ENCODE data around the gene MSX2.
"Not testable (repeated sequence)": the region's sequence is repeated elsewhere in the genome, so short reads cannot be mapped to it uniquely, and the experiment has no call there.

MSX2 gene

GRCh38 chr5:174733836-174734235 lies 9.5 kb downstream of the MSX2 start:
- DNase-seq: no peak

DNA sequence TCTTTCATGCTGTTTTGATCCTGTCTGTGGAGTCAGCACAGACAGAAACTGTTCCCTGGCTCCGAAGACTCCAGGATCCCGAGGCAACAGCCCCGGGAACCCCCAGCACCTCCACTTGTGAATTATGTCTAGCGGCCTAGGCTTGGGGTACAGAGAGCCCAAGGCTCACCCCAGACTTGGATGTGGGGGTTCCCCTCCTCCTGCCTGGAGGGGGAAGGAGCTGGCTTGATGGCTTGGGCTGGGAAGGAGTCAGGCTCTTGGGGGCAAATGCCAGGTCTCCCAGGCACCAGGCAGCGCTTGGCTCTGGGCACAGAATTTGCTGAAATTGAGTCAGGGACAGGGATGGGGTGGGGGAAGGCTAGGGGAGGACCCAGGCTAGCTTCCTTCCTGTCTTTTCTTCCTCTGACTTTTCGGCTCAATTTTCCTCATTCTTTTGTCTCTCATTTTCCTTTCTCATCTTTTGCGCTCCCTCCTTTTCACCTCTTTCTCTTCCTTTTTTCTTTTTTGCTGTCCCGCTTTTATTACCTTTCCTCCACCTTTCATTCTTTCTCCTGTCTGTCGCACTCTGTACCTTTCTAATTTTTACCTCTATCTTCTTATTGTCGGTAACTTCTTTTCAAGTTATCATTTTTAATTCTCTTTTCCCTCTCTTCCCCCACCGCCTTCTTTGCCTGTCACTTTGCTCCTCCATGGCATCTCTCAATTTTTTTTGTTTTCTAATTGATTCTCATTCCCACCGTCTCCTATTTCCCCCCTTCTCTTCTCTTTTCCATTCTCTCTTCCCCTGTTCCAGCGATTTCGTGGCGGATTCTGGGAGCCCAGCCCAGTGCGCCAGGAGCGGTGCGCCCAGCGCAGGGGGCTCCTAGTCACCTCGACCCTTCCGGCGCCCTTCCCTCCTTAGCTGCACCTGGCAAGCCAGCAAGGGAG lies 10.5 kb downstream of the MSX2 start:
- no peak for DNase-seq

GRCh38 chr5:174735498-174736330 lies 11.3 kb downstream of the MSX2 start:
- DNase-seq: no peak

GRCh38 chr5:174736331-174736721 lies 11.9 kb downstream of the MSX2 start:
- DNase-seq: no peak

DNA sequence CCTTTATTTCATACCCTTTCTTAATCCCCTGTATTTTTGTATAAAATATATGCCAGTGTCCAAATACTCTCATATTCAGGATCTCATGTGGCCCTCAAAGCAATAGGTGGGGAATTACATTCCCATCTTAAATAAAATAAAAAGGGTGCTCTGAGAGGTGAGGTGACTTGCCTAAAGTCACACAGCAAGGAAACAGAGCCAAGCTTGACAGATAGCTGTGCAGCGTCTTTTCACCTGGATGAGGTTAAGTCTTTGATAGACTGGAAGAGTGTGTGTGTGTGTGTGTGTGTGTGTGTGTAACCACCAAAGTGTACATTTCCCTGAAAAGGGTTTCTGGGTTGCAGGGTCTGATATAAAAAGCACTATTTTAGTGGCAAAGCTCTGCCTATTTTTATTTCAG lies 12.4 kb downstream of the MSX2 start:
- no peak for DNase-seq

DNA sequence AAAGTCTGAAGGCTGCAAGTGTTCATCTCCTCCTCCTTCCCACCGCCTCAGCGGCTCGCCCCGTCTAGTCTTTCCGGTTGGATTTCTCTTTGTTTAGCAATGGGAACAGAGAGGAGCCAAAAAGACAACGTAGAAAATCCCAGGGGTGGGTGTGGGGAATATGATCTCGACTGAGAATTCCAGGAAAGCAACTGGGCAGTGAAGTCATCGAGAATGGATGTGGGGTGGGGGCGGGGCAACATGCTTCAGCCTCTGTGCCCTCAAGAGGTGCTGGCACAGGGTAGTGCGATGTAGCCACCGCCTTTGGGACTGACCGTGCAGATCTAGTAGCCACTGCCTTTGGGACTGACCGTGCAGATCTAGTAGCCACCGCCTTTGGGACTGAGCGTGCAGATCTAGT lies 12.9 kb downstream of the MSX2 start:
- DNase-seq: no peak

- DNase-seq: no peak
These were observed 17.0 kb downstream of the MSX2 start for GRCh38 chr5:174741352-174741751.

DNA sequence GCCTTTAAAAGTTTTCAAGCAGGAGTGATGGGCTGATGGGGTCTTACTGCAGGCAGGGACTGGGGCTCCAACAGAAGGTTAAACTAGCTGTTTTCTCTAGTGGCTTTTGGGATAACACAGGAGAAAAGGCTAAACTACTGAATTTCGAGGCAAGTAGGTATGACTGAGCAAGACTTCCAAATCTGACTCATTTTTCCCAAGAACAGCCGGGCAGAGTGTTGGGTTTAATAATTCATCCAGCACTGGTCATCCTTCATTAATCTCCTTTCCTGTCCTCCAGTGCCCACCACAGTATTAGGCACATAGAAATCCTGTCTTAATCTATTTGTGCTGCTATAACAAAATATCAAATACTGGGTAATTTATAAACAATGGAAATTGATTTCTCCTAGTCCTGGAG lies 20.5 kb downstream of the MSX2 start:
- DNase-seq: no peak

DNA sequence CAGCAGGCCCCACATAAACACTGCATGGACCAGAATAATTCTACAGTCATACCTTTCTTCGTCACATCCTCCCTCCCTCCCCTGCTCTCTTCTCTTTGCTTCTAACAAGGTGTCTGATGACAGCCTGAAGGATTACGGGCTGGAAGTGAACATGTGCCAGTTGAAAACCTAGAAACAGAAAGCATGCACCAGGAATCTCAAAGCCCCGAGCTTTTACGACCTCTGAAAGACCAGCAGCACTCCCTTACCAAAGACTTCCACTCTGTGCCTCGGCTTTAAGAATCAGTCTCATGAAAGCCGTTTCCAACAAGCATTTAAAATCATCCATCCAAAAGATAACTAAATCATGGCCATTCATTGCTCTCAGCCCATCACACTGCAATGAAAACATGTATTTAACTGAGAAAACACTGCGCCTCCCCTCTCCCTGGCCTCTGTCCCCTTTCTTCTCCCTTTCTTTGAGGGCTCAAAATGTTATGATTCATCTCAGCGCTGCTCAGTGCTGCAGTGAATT lies 21.3 kb downstream of the MSX2 start:
- no peak for DNase-seq

- no peak for DNase-seq
These were observed 26.3 kb downstream of the MSX2 start for GRCh38 chr5:174750711-174751110.

DNA sequence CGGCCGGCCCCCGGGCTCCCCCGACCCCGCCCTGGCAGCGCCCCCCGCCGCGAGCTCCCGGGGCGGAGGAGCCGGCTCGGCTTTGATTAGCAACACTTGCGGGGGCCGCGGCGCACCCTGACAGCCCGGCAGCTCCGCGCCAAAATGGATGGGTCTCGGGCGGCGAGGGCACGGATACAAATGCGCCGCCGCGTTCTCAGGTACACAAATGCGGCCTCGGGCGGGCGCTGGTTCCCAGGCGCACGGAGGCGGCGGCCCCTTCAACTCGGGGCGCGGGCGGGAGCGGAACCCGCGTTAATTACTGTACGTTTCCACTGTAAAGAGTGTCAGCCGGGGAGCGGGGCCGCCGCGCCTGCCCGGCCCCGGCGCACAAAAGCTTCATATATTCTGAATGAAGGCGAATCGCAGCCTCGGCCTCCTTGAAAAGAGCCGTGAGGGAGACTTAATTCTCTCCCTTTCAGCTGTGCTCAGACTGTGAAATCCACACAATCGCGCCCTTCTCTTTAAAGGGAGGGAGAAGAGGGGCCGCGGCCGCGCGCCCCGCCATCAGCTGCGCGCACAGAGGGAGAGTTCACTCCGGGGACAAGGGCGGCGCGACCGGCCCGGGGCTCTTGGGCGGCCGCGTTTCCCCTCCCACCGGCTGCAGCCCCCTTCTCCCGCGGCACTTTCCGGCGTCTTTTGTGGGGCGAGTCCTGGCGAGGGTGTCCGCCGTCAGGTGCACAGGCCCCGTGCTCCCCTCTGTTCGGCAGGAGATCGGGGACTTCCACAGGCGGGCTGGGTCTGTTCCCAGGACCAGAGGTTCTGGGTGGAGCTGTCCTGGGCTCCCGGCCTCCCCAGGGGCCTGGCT lies 27.0 kb downstream of the MSX2 start:
- no peak for DNase-seq

- no peak for DNase-seq
These were observed 27.7 kb downstream of the MSX2 start for GRCh38 chr5:174752121-174752520.

- DNase-seq: no peak
These were observed 30.7 kb downstream of the MSX2 start for GRCh38 chr5:174755106-174755505.

GRCh38 chr5:174759091-174759490 lies 34.7 kb downstream of the MSX2 start:
- no peak for DNase-seq

DNA sequence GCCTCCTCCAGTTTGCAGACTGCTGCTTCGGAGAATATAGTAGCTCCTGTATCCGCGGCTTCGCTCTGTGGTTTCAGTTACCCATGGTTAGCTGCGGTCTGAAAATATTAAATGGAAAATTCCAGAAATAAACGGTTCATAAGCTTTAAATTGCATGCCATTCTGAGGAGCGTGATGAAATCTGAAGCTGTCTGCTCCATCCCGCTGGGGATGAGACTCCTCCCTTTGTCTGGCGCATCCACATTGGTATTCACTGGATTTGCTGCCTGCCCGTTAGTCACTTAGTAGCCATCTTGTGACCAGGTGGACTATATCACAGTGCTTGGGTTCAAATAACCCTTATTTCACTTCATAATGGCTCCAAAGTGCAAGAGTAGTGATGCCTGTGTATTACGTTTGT lies 36.3 kb downstream of the MSX2 start:
- DNase-seq: no peak

- not testable (repeated sequence) for DNase-seq
These were observed 37.0 kb downstream of the MSX2 start for GRCh38 chr5:174761341-174761740.

DNA sequence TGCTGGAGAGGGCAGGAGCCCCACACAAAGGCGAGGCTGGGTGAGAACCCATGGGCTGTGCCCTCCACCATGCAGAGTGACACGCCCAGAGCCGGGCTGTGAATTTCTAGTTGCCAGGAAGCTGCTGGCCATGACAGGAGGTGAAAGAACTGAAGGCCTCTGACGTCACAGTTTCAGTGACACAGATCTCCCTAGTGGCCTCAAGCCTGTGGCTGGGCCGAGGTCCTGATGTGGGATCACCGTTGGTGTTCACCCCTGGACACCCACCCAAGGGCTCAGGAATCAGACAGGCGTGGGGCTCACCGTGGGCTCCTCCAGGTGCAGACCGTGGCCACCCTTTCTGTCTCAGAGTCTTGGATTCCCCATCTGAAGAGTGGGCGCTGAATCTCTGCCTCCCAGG lies 39.9 kb downstream of the MSX2 start:
- no peak for DNase-seq

DNA sequence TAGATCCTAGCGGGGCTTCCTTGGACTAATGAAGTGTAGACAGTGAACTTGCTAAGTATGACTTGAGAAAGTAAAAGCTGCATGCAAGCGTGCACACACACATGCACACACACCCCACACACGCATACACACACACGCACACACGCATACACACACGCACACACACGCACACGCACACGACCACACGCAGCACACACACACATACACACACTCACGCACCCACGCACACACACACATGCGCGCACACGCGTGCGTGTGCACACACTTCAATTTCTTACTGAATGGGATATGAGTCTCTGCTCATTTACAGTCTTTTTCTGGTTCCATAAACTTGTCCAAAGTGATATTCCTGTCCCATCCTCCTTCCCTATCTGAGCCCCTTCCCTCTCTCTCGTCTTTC lies 41.2 kb downstream of the MSX2 start:
- no peak for DNase-seq

DNA sequence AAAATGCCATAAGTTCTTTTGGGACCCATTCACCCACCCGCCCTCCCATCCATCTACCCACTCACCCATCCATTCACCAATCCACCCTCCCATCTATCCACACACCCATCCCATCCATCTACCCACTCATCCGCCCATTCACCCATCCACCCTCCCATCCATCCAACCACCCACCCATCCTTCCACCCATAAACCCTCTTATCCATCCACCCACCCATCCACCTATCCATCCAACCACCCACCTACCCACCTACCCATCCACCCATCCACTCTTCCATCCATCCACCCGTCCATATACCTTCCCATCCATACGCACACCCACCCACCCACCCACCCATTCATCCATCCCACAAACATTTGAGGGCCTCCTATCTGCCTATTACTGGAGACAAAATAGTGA lies 43.3 kb downstream of the MSX2 start:
- DNase-seq: no peak

GRCh38 chr5:174769005-174769404 lies 44.6 kb downstream of the MSX2 start:
- DNase-seq: no peak

GRCh38 chr5:174773371-174773770 lies 49.0 kb downstream of the MSX2 start:
- DNase-seq: no peak

DNA sequence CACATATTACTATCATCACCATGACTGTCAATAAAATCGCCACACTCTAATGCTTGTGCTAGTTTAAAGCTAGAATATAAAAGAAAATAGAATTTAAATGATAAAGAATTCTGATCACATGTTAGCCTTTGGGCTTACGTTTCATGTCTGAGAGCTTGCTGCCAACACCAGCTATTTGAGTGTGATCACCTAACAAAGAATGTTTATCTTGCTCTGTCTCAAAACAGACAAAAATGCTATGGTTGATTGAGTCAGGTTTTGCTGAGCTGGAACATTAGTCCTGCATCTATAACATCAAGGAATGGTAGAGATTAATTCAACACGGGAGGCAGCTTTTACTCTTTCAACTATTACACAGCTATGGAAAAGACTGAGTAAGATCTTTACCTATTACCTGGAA lies 50.7 kb downstream of the MSX2 start:
- DNase-seq: no peak

DNA sequence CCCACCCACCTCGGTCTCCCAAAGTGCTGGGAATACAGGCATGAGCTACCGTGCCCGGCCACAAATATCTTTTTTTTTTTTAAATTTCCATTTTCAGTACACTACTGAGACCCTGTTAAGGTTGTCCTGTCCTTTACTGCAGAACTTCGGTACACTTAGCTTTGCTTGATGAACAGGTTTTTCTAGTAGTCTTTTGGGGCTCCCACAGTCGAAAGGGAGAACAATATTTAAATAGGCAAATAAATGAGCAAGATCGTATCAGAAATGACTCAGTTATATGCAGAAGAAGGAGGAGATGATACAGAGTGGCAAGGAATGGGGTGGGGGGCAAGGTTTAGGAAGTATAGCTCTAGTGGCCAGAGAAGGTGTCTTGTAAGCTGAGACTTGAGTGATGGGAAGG lies 52.7 kb downstream of the MSX2 start:
- DNase-seq: no peak

All from activated T-cell treated with anti-CD3 and anti-CD28 coated beads, Interleukin-2, amount 50 U/mL, for 48 hours (primary cell).